ENCODE results near the gene CCN5.

CCN5 gene

DNA sequence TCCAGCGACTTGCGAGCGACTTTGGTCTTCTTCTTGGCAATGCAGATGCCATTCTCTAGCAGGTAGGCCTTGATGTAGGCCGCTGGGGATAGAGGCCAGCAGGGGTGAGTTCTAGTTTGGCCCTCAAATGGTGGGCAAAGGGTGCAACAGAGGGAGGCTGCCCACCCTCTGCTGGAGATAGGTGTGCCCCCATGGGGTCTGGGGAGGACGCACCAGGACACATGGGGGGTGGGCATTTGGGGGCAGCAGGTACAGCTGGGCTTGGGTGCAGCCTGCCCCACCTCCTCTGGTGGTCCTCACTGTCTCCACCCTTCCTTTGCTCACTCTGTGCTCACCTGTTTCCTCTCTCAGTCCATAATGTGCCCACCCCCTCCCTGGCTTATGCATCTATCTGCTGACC lies 41.8 kb downstream of the CCN5 start:
- no peak for DNase-seq
- no peak overlapping the region for H2BK120ac ChIP-seq (ENCODE audit: low read depth, low read length)
- H3K4me3 ChIP-seq (ENCODE audit: insufficient read depth in 1 of 2, low read depth in 1 of 2, low read length in 2 of 2), result no peak overlapping the region
- H2BK15ac ChIP-seq (ENCODE audit: low read depth, poor library complexity, severe bottlenecking), result no peak overlapping the region
- no peaks in the 10 kb centered on the region for H3K4me1 ChIP-seq (ENCODE audit: control insufficient read depth, insufficient read depth, low read depth, low read length)
- H3K36me3 ChIP-seq (ENCODE audit: control insufficient read depth in 1 of 2, insufficient read depth in 2 of 2, low read depth in 1 of 2, low read length in 2 of 2), result no peaks in the 10 kb centered on the region
- H3K27ac ChIP-seq (ENCODE audit: low read length, poor library complexity, severe bottlenecking), result no peak overlapping the region
- H2BK12ac ChIP-seq (ENCODE audit: low read length in 2 of 2), result no peak overlapping the region
- H2BK5ac ChIP-seq (ENCODE audit: low read depth, low read length, poor library complexity, severe bottlenecking), result no peak overlapping the region
- peak overlapping the region in 1 of 2 experiments; percentile 33 for H3K14ac ChIP-seq (ENCODE audit: low read length in 2 of 2)
- H4K91ac ChIP-seq (ENCODE audit: low read length), result no peak overlapping the region
- no peaks in the 10 kb centered on the region for H3K9me3 ChIP-seq (ENCODE audit: control insufficient read depth, low read length)
- no peak overlapping the region for H3K23ac ChIP-seq (ENCODE audit: low read length in 2 of 2)
- no peak overlapping the region for H2AK5ac ChIP-seq (ENCODE audit: low read length, severe bottlenecking)
- 86% methylated on average over 5 of the region's 5 CpGs for WGBS
- H3K18ac ChIP-seq (ENCODE audit: low read depth in 1 of 2, low read length in 2 of 2), result no peak overlapping the region
- H3K27me3 ChIP-seq (ENCODE audit: control insufficient read depth in 1 of 2, insufficient read depth in 1 of 2, low read length in 2 of 2), result peaks cover 66 to 72% of the 10 kb centered on the region in 2 experiments
- no peak overlapping the region for H4K8ac ChIP-seq (ENCODE audit: low read length)
- H3K79me1 ChIP-seq (replicated peaks; ENCODE audit: low read length, poor library complexity, severe bottlenecking), result no peaks in the 10 kb centered on the region
- H3K4ac ChIP-seq (ENCODE audit: low read depth in 1 of 2, low read length in 2 of 2), result no peak overlapping the region
- no peak overlapping the region for H3K9ac ChIP-seq (ENCODE audit: low read length)
- H3K4me2 ChIP-seq (ENCODE audit: low read length, poor library complexity, severe bottlenecking), result no peak overlapping the region
- no peak overlapping the region for H2AFZ ChIP-seq (ENCODE audit: low read depth, low read length)

- H3K14ac ChIP-seq (ENCODE audit: low read length in 2 of 2), result no peak overlapping the region
- H3K4me2 ChIP-seq (ENCODE audit: low read length, poor library complexity, severe bottlenecking), result no peak overlapping the region
- WGBS, result 81% methylated on average over 10 of the region's 10 CpGs
- H3K23ac ChIP-seq (ENCODE audit: low read length in 2 of 2), result no peak overlapping the region
- no peak overlapping the region for H3K4ac ChIP-seq (ENCODE audit: low read depth in 1 of 2, low read length in 2 of 2)
- DNase-seq, result no peak
- no peak overlapping the region for H4K91ac ChIP-seq (ENCODE audit: low read length)
- H3K4me1 ChIP-seq (ENCODE audit: control insufficient read depth, insufficient read depth, low read depth, low read length), result no peaks in the 10 kb centered on the region
- no peak overlapping the region for H4K8ac ChIP-seq (ENCODE audit: low read length)
- no peak overlapping the region for H3K18ac ChIP-seq (ENCODE audit: low read depth in 1 of 2, low read length in 2 of 2)
- H2BK120ac ChIP-seq (ENCODE audit: low read depth, low read length), result no peak overlapping the region
- peaks cover 60 to 61% of the 10 kb centered on the region in 2 experiments for H3K27me3 ChIP-seq (ENCODE audit: control insufficient read depth in 1 of 2, insufficient read depth in 1 of 2, low read length in 2 of 2)
- no peaks in the 10 kb centered on the region for H3K36me3 ChIP-seq (ENCODE audit: control insufficient read depth in 1 of 2, insufficient read depth in 2 of 2, low read depth in 1 of 2, low read length in 2 of 2)
- H2AK5ac ChIP-seq (ENCODE audit: low read length, severe bottlenecking), result no peak overlapping the region
- H3K9ac ChIP-seq (ENCODE audit: low read length), result no peak overlapping the region
- no peak overlapping the region for H2BK12ac ChIP-seq (ENCODE audit: low read length in 2 of 2)
- H2AFZ ChIP-seq (ENCODE audit: low read depth, low read length), result no peak overlapping the region
- H3K9me3 ChIP-seq (ENCODE audit: control insufficient read depth, low read length), result no peaks in the 10 kb centered on the region
- H2BK5ac ChIP-seq (ENCODE audit: low read depth, low read length, poor library complexity, severe bottlenecking), result no peak overlapping the region
- H3K4me3 ChIP-seq (ENCODE audit: insufficient read depth in 1 of 2, low read depth in 1 of 2, low read length in 2 of 2), result no peak overlapping the region
- H3K79me1 ChIP-seq (replicated peaks; ENCODE audit: low read length, poor library complexity, severe bottlenecking), result no peaks in the 10 kb centered on the region
- no peak overlapping the region for H3K27ac ChIP-seq (ENCODE audit: low read length, poor library complexity, severe bottlenecking)
- H2BK15ac ChIP-seq (ENCODE audit: low read depth, poor library complexity, severe bottlenecking), result no peak overlapping the region
These were observed 43.3 kb downstream of the CCN5 start for GRCh38 chr20:44758247-44759101.

GRCh38 chr20:44759595-44759994 lies 44.4 kb downstream of the CCN5 start:
- no peak for DNase-seq
- no peak overlapping the region for H2AK5ac ChIP-seq (ENCODE audit: low read length, severe bottlenecking)
- H2AFZ ChIP-seq (ENCODE audit: low read depth, low read length), result no peak overlapping the region
- no peaks in the 10 kb centered on the region for H3K36me3 ChIP-seq (ENCODE audit: control insufficient read depth in 1 of 2, insufficient read depth in 2 of 2, low read depth in 1 of 2, low read length in 2 of 2)
- H2BK120ac ChIP-seq (ENCODE audit: low read depth, low read length), result no peak overlapping the region
- H3K27ac ChIP-seq (ENCODE audit: low read length, poor library complexity, severe bottlenecking), result no peak overlapping the region
- H2BK5ac ChIP-seq (ENCODE audit: low read depth, low read length, poor library complexity, severe bottlenecking), result no peak overlapping the region
- no peak overlapping the region for H3K14ac ChIP-seq (ENCODE audit: low read length in 2 of 2)
- H3K9me3 ChIP-seq (ENCODE audit: control insufficient read depth, low read length), result no peaks in the 10 kb centered on the region
- no peak overlapping the region for H3K4me2 ChIP-seq (ENCODE audit: low read length, poor library complexity, severe bottlenecking)
- no peak overlapping the region for H2BK15ac ChIP-seq (ENCODE audit: low read depth, poor library complexity, severe bottlenecking)
- no peak overlapping the region for H4K91ac ChIP-seq (ENCODE audit: low read length)
- peaks cover 49 to 60% of the 10 kb centered on the region in 2 experiments for H3K27me3 ChIP-seq (ENCODE audit: control insufficient read depth in 1 of 2, insufficient read depth in 1 of 2, low read length in 2 of 2)
- no peaks in the 10 kb centered on the region for H3K4me1 ChIP-seq (ENCODE audit: control insufficient read depth, insufficient read depth, low read depth, low read length)
- H3K18ac ChIP-seq (ENCODE audit: low read depth in 1 of 2, low read length in 2 of 2), result no peak overlapping the region
- no peaks in the 10 kb centered on the region for H3K79me1 ChIP-seq (replicated peaks; ENCODE audit: low read length, poor library complexity, severe bottlenecking)
- 80% methylated on average over 1 of the region's 1 CpG for WGBS
- no peak overlapping the region for H3K4ac ChIP-seq (ENCODE audit: low read depth in 1 of 2, low read length in 2 of 2)
- no peak overlapping the region for H2BK12ac ChIP-seq (ENCODE audit: low read length in 2 of 2)
- H3K23ac ChIP-seq (ENCODE audit: low read length in 2 of 2), result no peak overlapping the region
- H3K4me3 ChIP-seq (ENCODE audit: insufficient read depth in 1 of 2, low read depth in 1 of 2, low read length in 2 of 2), result no peak overlapping the region
- no peak overlapping the region for H3K9ac ChIP-seq (ENCODE audit: low read length)
- no peak overlapping the region for H4K8ac ChIP-seq (ENCODE audit: low read length)

- DNase-seq, result no peak
- Histone ChIP-seq H2AFZ (ENCODE audit: low read depth, low read length) (no peak overlapping the region), H3K4me3 (ENCODE audit: insufficient read depth in 1 of 2, low read depth in 1 of 2, low read length in 2 of 2) (no peak overlapping the region), H4K8ac (ENCODE audit: low read length) (no peak overlapping the region), H3K4me1 (ENCODE audit: control insufficient read depth, insufficient read depth, low read depth, low read length) (no peaks in the 10 kb centered on the region), H3K23ac (ENCODE audit: low read length in 2 of 2) (no peak overlapping the region), H2BK120ac (ENCODE audit: low read depth, low read length) (no peak overlapping the region), H2BK12ac (ENCODE audit: low read length in 2 of 2) (no peak overlapping the region), H2BK5ac (ENCODE audit: low read depth, low read length, poor library complexity, severe bottlenecking) (no peak overlapping the region), H2BK15ac (ENCODE audit: low read depth, poor library complexity, severe bottlenecking) (no peak overlapping the region), H3K18ac (ENCODE audit: low read depth in 1 of 2, low read length in 2 of 2) (no peak overlapping the region), H3K9ac (ENCODE audit: low read length) (no peak overlapping the region), H4K91ac (ENCODE audit: low read length) (no peak overlapping the region), H2AK5ac (ENCODE audit: low read length, severe bottlenecking) (no peak overlapping the region), H3K4ac (ENCODE audit: low read depth in 1 of 2, low read length in 2 of 2) (no peak overlapping the region), H3K79me1 (replicated peaks; ENCODE audit: low read length, poor library complexity, severe bottlenecking) (no peaks in the 10 kb centered on the region), H3K14ac (ENCODE audit: low read length in 2 of 2) (no peak overlapping the region), H3K9me3 (ENCODE audit: control insufficient read depth, low read length) (peaks cover 3% of the 10 kb centered on the region), H3K4me2 (ENCODE audit: low read length, poor library complexity, severe bottlenecking) (no peak overlapping the region), H3K27me3 (ENCODE audit: control insufficient read depth in 1 of 2, insufficient read depth in 1 of 2, low read length in 2 of 2) (peaks cover 45 to 59% of the 10 kb centered on the region in 2 experiments), H3K36me3 (ENCODE audit: control insufficient read depth in 1 of 2, insufficient read depth in 2 of 2, low read depth in 1 of 2, low read length in 2 of 2) (no peaks in the 10 kb centered on the region), H3K27ac (ENCODE audit: low read length, poor library complexity, severe bottlenecking) (no peak overlapping the region)
- 76% methylated on average over 3 of the region's 3 CpGs for WGBS
These were observed 46.3 kb downstream of the CCN5 start for GRCh38 chr20:44761423-44761822.

All from mesenchymal stem cell (in vitro differentiated cells and primary cell).